HepG2 (cell line): ENCODE results near the gene KANSL1. TPM values are rescaled to one million over a fixed set of nuclear protein-coding genes. Genes with fewer than 3 reads are reported as not detected.

Experiments
- ELF3 ChIP-seq: IDR thresholded peaks from 2 replicates; pipeline ENCODE4 v1.6.1; 2016; ENCODE audit warnings: missing genetic modification reagents, missing compliant biosample characterization
- GABPB1 ChIP-seq: IDR thresholded peaks from 2 replicates; pipeline ENCODE4 v1.6.1; 2016; ENCODE audit warnings: mild to moderate bottlenecking, missing genetic modification reagents, moderate library complexity, missing compliant biosample characterization
- HDAC1 ChIP-seq: sonication (generic); formaldehyde crosslinking; IDR thresholded peaks from 2 replicates; pipeline ENCODE4 v1.5.1; 2020; ENCODE audit warnings: mild to moderate bottlenecking, missing genetic modification reagents
- HDAC2 ChIP-seq: sonication (generic); formaldehyde crosslinking; IDR thresholded peaks from 2 replicates; pipeline ENCODE4 v1.4.0; 2020; ENCODE audit warnings: missing genetic modification reagents
- HMG20A ChIP-seq: IDR thresholded peaks from 2 replicates; pipeline ENCODE4 v1.6.1; 2016; ENCODE audit warnings: borderline replicate concordance
- HOXA3 ChIP-seq: sonication (generic); formaldehyde crosslinking; IDR thresholded peaks from 2 replicates; pipeline ENCODE4 v1.5.0; 2020; ENCODE audit warnings: missing genetic modification reagents
- KAT2B ChIP-seq: fragments of 150-350 bp; IDR thresholded peaks from 2 replicates; pipeline ENCODE4 v1.6.1; 2014; ENCODE audit warnings: low read depth, low read length, borderline replicate concordance
- KDM3A ChIP-seq: IDR thresholded peaks from 2 replicates; pipeline ENCODE4 v1.6.1; 2018; ENCODE audit warnings: low read depth, missing compliant biosample characterization
- MAF1 ChIP-seq: sonication (generic); formaldehyde crosslinking; IDR thresholded peaks from 2 replicates; pipeline ENCODE4 v1.5.0; 2020; ENCODE audit warnings: missing genetic modification reagents, borderline replicate concordance
- RBM22 ChIP-seq: fragments of 200-400 bp; formaldehyde crosslinking; optimal IDR thresholded peaks from 2 replicates; pipeline ENCODE3; 2017; ENCODE audit warnings: mild to moderate bottlenecking, low read length, moderate library complexity
- YEATS4 ChIP-seq: sonication (generic); formaldehyde crosslinking; IDR thresholded peaks from 2 replicates; pipeline ENCODE4 v1.4.0; 2020; ENCODE audit warnings: missing genetic modification reagents, borderline replicate concordance
- ZNF138 ChIP-seq: sonication (generic); formaldehyde crosslinking; IDR thresholded peaks from 2 replicates; pipeline ENCODE4 v1.5.0; 2020; ENCODE audit warnings: mild to moderate bottlenecking, low read depth, missing genetic modification reagents
- ZNF253 ChIP-seq: sonication (generic); formaldehyde crosslinking; IDR thresholded peaks from 2 replicates; pipeline ENCODE4 v1.8.0; 2022; ENCODE audit warnings: mild to moderate bottlenecking, missing genetic modification reagents, borderline replicate concordance
- ZNF274 ChIP-seq: sonication (generic); formaldehyde crosslinking; IDR thresholded peaks from 2 replicates; pipeline ENCODE4 v1.5.1; 2020; ENCODE audit warnings: mild to moderate bottlenecking, missing genetic modification reagents
- ZNF703 ChIP-seq: sonication (generic); formaldehyde crosslinking; IDR thresholded peaks from 2 replicates; pipeline ENCODE4 v1.5.1; 2020; ENCODE audit warnings: missing genetic modification reagents, mild to moderate bottlenecking, moderate library complexity, borderline replicate concordance
- ZNF761 ChIP-seq: sonication (generic); formaldehyde crosslinking; conservative IDR thresholded peaks from 2 replicates; pipeline ENCODE4 v1.4.0; 2020; ENCODE audit warnings: mild to moderate bottlenecking, missing genetic modification reagents
- ZNF788 ChIP-seq: sonication (generic); formaldehyde crosslinking; IDR thresholded peaks from 2 replicates; pipeline ENCODE4 v1.5.0; 2020; ENCODE audit warnings: mild to moderate bottlenecking, missing genetic modification reagents, borderline replicate concordance
- ZNF839 ChIP-seq: sonication (generic); formaldehyde crosslinking; IDR thresholded peaks from 2 replicates; pipeline ENCODE4 v1.4.0; 2020; ENCODE audit warnings: missing genetic modification reagents, mild to moderate bottlenecking, borderline replicate concordance
- ZNF841 ChIP-seq: sonication (generic); formaldehyde crosslinking; IDR thresholded peaks from 2 replicates; pipeline ENCODE4 v1.8.1; 2023; ENCODE audit warnings: missing genetic modification reagents, borderline replicate concordance
- ZSCAN31 ChIP-seq: sonication (generic); formaldehyde crosslinking; IDR thresholded peaks from 2 replicates; pipeline ENCODE4 v1.5.0; 2020; ENCODE audit warnings: low read depth, mild to moderate bottlenecking, missing genetic modification reagents
- polyA plus RNA-seq, 8 experiments: library from polyadenylated mRNA; depleted of rRNA in 3 of 8; stranded (reverse) in 7 of 8; unstranded in 1 of 8; fragments of >200 nt; fragmentation: Illumina TruSeq in 4 of 8; extraction: Trizol in 4 of 8; gene quantifications; 2 replicates each; pipeline versions ENCODE4 v1.2.1 to v1.2.3, GENCODE V29; 2011 to 2016; ENCODE audit warnings: low read depth in 4 of 8, missing spikeins in 1 of 8, mixed read lengths in 1 of 8; ENCODE audit not compliant: insufficient read depth in 1 of 8
- total RNA-seq, 5 experiments: library from RNA; depleted of rRNA; stranded (reverse); fragments of >200 nt; fragmentation: Illumina TruSeq; extraction: Trizol; gene quantifications; 2 replicates each; pipeline ENCODE4 v1.2.3, GENCODE V29; 2016; ENCODE audit warnings: low read depth in 1 of 5
- TF ChIP-seq, protein P1 (sequence below): sonication (generic); formaldehyde crosslinking; conservative IDR thresholded peaks from 2 replicates; pipeline ENCODE4 v1.4.0; 2020; ENCODE audit warnings: mild to moderate bottlenecking, missing genetic modification reagents, moderate library complexity
- TF ChIP-seq, protein P2 (sequence below): sonication (generic); formaldehyde crosslinking; IDR thresholded peaks from 2 replicates; pipeline ENCODE4 v1.9.0; 2022; ENCODE audit warnings: low read depth, missing genetic modification reagents
- TF ChIP-seq, protein P3 (sequence below): sonication (generic); formaldehyde crosslinking; IDR thresholded peaks from 2 replicates; pipeline ENCODE4 v1.8.1; 2023; ENCODE audit warnings: mild to moderate bottlenecking, missing genetic modification reagents
- TF ChIP-seq, protein P4 (sequence below): sonication (generic); formaldehyde crosslinking; IDR thresholded peaks from 2 replicates; pipeline ENCODE4 v1.8.0; 2022; ENCODE audit warnings: low read depth, missing genetic modification reagents

KANSL1 gene
- total and polyA plus RNA-seq, 2 of the 13 experiments (the other 11 are each of a cell fraction or from before 2014, with no cell fraction given): 24.0 to 59.6 TPM

DNA sequence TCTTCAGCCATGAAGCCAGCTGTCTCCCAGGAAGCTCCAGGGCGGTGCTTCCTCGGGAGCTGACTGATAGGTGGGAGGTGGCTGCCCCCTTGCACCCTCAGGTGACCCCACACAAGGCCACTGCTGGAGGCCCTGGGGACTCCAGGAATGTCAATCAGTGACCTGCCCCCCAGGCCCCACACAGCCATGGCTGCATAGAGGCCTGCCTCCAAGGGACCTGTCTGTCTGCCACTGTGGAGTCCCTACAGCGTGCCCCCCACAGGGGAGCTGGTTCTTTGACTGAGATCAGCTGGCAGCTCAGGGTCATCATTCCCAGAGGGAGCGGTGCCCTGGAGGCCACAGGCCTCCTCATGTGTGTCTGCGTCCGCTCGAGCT, 180.1 kb downstream of the KANSL1 start (continued):
- TF ChIP-seq, protein P1, sequence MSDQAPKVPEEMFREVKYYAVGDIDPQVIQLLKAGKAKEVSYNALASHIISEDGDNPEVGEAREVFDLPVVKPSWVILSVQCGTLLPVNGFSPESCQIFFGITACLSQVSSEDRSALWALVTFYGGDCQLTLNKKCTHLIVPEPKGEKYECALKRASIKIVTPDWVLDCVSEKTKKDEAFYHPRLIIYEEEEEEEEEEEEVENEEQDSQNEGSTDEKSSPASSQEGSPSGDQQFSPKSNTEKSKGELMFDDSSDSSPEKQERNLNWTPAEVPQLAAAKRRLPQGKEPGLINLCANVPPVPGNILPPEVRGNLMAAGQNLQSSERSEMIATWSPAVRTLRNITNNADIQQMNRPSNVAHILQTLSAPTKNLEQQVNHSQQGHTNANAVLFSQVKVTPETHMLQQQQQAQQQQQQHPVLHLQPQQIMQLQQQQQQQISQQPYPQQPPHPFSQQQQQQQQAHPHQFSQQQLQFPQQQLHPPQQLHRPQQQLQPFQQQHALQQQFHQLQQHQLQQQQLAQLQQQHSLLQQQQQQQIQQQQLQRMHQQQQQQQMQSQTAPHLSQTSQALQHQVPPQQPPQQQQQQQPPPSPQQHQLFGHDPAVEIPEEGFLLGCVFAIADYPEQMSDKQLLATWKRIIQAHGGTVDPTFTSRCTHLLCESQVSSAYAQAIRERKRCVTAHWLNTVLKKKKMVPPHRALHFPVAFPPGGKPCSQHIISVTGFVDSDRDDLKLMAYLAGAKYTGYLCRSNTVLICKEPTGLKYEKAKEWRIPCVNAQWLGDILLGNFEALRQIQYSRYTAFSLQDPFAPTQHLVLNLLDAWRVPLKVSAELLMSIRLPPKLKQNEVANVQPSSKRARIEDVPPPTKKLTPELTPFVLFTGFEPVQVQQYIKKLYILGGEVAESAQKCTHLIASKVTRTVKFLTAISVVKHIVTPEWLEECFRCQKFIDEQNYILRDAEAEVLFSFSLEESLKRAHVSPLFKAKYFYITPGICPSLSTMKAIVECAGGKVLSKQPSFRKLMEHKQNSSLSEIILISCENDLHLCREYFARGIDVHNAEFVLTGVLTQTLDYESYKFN (CRISPR knock-in tag): peak; percentile 63; the same call in 1 of the 2 replicates
- TF ChIP-seq, protein P2, sequence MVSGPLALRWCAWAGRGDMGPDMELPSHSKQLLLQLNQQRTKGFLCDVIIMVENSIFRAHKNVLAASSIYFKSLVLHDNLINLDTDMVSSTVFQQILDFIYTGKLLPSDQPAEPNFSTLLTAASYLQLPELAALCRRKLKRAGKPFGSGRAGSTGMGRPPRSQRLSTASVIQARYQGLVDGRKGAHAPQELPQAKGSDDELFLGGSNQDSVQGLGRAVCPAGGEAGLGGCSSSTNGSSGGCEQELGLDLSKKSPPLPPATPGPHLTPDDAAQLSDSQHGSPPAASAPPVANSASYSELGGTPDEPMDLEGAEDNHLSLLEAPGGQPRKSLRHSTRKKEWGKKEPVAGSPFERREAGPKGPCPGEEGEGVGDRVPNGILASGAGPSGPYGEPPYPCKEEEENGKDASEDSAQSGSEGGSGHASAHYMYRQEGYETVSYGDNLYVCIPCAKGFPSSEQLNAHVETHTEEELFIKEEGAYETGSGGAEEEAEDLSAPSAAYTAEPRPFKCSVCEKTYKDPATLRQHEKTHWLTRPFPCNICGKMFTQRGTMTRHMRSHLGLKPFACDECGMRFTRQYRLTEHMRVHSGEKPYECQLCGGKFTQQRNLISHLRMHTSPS (CRISPR knock-in tag): no peak
- TF ChIP-seq ELF3 (CRISPR knock-in tag) (0 out of 2 replicates have a peak, but pooled peaks have one; percentile 6), MAF1 (CRISPR knock-in tag) (no peak), ZNF841 (CRISPR knock-in tag) (no peak), HOXA3 (peak; percentile 48), YEATS4 (CRISPR knock-in tag) (no peak), ZNF274 (0 out of 2 replicates have a peak, but pooled peaks have one; percentile 58), ZNF839 (CRISPR knock-in tag) (no peak; the same call in 1 of the 2 replicates), KDM3A (CRISPR knock-in tag) (no peak), HDAC1 (CRISPR knock-in tag) (no peak), ZNF703 (CRISPR knock-in tag) (no peak), GABPB1 (CRISPR knock-in tag) (no peak), ZNF138 (CRISPR knock-in tag) (no peak), ZNF761 (CRISPR knock-in tag) (peak; percentile 52; the same call in 1 of the 2 replicates), ZSCAN31 (CRISPR knock-in tag) (no peak), HDAC2 (no peak), HMG20A (no peak), ZNF788 (CRISPR knock-in tag) (no peak), RBM22 (no peak), KAT2B (no peak), ZNF253 (no peak)
- TF ChIP-seq, protein P3, sequence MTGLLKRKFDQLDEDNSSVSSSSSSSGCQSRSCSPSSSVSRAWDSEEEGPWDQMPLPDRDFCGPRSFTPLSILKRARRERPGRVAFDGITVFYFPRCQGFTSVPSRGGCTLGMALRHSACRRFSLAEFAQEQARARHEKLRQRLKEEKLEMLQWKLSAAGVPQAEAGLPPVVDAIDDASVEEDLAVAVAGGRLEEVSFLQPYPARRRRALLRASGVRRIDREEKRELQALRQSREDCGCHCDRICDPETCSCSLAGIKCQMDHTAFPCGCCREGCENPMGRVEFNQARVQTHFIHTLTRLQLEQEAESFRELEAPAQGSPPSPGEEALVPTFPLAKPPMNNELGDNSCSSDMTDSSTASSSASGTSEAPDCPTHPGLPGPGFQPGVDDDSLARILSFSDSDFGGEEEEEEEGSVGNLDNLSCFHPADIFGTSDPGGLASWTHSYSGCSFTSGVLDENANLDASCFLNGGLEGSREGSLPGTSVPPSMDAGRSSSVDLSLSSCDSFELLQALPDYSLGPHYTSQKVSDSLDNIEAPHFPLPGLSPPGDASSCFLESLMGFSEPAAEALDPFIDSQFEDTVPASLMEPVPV: no peak
- TF ChIP-seq, protein P4, sequence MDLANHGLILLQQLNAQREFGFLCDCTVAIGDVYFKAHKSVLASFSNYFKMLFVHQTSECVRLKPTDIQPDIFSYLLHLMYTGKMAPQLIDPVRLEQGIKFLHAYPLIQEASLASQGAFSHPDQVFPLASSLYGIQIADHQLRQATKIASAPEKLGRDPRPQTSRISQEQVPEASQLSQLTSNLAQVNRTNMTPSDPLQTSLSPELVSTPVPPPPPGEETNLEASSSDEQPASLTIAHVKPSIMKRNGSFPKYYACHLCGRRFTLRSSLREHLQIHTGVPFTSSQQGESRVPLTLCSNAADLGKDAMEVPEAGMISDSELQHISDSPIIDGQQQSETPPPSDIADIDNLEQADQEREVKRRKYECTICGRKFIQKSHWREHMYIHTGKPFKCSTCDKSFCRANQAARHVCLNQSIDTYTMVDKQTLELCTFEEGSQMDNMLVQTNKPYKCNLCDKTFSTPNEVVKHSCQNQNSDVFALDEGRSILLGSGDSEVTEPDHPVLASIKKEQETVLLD (CRISPR knock-in tag): no peak
